ENCODE data around the gene SPEF1. TPM values are rescaled to one million over a fixed set of nuclear protein-coding genes. Genes with fewer than 3 reads are reported as not detected.

Gene SPEF1
- total RNA-seq, 3 donors from 2014 or later, result 0.19 TPM; not detected in 2

DNA sequence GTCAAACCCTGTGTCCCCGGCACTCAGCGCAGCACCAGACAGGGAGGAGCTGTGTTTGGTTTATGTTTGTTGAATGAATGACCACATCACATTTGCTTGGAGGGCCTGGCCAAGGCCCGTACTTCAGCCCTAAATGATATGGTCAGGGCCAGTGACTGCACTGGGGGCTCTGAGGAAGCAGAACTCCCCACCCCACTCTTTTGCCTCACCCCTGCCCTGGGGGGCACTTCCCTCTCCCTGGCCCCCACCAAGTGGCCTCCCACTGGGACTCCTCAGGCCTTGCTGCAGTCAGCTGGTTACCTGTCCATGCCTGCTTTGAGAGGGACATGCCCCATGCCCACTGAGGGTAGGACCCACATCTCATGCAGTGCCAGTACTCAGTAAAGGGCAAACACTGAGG, 16.6 kb downstream of the SPEF1 start:
- intact Hi-C loops (cut with DNase I, micrococcal nuclease), result no loop called here
- DNase-seq, result no peak
- no peak for ATAC-seq
- Histone ChIP-seq H3K4me3 (no peak overlapping the region), H3K9me3 (no peaks in the 10 kb centered on the region), H3K4me1 (ENCODE audit: low read depth) (peaks cover 14% of the 10 kb centered on the region), H3K36me3 (ENCODE audit: low read depth) (no peaks in the 10 kb centered on the region)
- TF ChIP-seq, protein P1, sequence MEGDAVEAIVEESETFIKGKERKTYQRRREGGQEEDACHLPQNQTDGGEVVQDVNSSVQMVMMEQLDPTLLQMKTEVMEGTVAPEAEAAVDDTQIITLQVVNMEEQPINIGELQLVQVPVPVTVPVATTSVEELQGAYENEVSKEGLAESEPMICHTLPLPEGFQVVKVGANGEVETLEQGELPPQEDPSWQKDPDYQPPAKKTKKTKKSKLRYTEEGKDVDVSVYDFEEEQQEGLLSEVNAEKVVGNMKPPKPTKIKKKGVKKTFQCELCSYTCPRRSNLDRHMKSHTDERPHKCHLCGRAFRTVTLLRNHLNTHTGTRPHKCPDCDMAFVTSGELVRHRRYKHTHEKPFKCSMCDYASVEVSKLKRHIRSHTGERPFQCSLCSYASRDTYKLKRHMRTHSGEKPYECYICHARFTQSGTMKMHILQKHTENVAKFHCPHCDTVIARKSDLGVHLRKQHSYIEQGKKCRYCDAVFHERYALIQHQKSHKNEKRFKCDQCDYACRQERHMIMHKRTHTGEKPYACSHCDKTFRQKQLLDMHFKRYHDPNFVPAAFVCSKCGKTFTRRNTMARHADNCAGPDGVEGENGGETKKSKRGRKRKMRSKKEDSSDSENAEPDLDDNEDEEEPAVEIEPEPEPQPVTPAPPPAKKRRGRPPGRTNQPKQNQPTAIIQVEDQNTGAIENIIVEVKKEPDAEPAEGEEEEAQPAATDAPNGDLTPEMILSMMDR (IDR thresholded peaks at IDR 0.05), result no peak

DNA sequence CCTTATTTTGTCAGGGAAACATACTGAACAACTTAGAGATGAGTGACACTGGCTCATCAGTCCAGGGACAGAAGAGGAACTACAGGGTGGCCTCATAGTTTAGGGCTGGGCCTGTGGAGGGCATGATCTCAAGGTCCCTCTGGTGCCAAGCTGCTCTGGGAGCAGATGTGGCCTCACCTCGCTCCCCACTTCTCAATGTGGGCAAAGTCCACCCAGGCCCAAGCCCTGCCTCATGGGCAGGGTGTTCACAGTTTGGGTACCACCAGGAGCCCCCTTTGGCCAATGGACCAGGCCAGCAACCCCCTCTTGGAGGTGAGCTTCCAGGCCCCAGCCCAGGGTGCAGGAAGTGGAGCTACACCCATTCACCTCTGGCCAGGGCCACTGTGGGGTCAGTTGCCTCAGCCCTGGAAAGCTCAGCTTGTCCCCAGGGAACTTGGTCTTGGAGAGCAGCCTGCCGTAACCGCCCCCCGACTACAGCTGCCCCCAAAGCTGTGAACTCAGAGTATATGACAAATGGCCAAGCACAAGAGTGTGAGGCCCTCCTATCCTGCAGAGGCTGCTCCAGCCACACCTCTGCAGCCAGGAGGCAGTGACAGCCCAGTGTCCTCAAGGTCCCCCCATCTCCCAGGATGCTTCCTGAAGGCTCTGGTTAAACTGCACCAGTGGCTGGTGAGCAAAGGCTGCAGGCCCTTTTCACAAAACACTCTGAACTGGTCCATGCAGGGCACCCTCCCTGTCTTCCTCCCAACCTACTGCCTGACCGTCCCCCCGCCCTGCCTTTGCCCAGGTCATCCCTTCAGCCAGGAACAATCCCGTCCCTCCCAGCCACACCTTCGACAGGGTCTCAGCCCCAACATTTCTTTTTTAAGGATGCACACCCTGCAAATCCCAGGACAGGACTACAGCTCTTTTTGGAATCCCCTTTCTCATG, 17.3 kb downstream of the SPEF1 start:
- Histone ChIP-seq H3K4me1 (ENCODE audit: low read depth) (peaks cover 14% of the 10 kb centered on the region), H3K36me3 (ENCODE audit: low read depth) (no peaks in the 10 kb centered on the region), H3K4me3 (no peak overlapping the region), H3K9me3 (no peaks in the 10 kb centered on the region)
- ATAC-seq (no peak), DNase-seq (no peak)
- TF ChIP-seq, protein P1 (IDR thresholded peaks at IDR 0.05), result no peak
- intact Hi-C loops (cut with DNase I, micrococcal nuclease), result no loop called here

DNA sequence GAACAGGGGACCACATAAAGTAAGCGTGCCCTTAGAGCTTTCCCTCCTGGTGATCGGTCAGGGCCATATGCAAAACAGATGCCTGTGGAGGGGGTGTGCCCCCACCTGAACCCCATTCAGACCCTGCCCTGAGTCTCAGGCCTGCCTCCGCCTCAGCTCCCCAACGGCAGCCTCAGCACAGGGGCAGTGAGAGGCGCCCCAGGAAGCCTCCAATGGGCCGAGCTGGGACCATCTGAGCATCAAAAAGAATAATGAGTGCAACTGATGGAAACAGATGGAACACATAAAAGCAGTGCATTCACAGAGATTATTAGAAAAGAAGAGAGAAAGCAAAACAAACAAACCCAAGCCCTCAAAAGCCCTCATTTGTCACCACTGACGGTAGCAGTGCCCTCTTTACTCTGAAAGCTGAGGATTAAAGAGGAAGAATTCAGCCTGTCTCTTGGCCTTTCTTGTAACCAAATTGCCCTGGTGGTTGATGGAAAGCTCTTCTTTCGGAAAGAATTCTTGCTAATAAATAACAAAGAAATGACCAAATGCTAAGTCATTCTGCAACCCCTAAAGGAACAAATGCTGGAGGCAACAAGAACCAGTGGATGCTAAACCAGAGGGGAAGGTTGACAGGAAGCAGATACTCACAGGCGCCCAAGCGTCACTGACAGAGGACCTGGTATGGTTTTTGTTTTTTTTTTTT, 20.4 kb downstream of the SPEF1 start:
- intact Hi-C loops (cut with DNase I, micrococcal nuclease), result no loop called here
- TF ChIP-seq, protein P1 (IDR thresholded peaks at IDR 0.05), result no peak
- Histone ChIP-seq H3K4me3 (no peak overlapping the region), H3K4me1 (ENCODE audit: low read depth) (no peaks in the 10 kb centered on the region), H3K36me3 (ENCODE audit: low read depth) (no peaks in the 10 kb centered on the region), H3K9me3 (no peaks in the 10 kb centered on the region)
- DNase-seq (no peak), ATAC-seq (no peak)

DNA sequence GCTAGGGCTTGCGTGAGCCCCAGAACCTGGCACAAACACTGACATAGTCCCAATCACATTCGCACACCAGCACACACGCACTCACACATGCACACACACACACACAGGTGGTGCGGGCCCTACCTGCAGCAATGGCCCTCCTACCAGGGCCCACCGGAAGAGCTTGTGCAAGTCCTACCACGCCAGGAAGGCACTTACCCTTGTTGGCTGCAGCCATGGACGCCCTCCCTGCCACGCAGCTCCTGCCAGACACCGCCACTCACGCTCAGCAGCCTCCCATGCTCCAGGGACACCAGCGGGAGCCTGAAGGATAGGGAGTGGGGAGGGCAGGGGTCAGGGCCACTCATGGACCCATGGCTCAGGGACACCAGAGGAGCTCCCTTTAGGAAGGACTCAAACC, 21.4 kb downstream of the SPEF1 start:
- no peak overlapping the region for H3K4me3 ChIP-seq
- TF ChIP-seq, protein P1 (IDR thresholded peaks at IDR 0.05), result no peak
- no peaks in the 10 kb centered on the region for H3K9me3 ChIP-seq
- intact Hi-C loops (cut with DNase I, micrococcal nuclease), result no loop called here
- H3K4me1 ChIP-seq (ENCODE audit: low read depth), result no peaks in the 10 kb centered on the region
- no peak for DNase-seq
- H3K36me3 ChIP-seq (ENCODE audit: low read depth), result no peaks in the 10 kb centered on the region
- ATAC-seq, result no peak

DNA sequence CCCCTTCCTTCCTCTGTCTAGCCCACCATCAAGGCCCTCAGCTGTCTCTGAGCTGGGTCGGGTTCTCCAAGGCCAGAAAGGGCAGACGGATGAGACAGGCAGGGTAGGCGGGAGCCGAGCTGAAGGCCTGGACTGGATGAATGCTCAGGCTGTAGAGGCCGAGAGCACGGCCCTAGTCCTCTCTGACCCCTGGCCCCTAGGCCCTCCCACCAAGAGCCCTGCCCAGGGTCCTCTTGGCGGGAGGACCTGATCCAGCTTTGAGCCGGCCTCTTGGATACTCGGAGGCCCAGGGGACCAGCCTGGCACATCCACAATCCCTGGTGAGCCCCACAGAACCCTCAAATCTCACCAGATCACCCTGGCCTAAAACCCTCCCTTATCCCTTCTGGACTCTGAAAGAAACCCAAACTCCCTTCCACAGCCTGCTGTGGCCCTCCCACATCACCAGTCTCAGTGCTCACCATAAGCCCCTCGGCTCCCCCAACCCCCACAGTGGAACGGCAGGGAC, 21.9 kb downstream of the SPEF1 start:
- DNase-seq (no peak), ATAC-seq (no peak)
- no peaks in the 10 kb centered on the region for H3K4me1 ChIP-seq (ENCODE audit: low read depth)
- no peak overlapping the region for H3K4me3 ChIP-seq
- no peaks in the 10 kb centered on the region for H3K36me3 ChIP-seq (ENCODE audit: low read depth)
- TF ChIP-seq, protein P1 (IDR thresholded peaks at IDR 0.05), result no peak
- no peaks in the 10 kb centered on the region for H3K9me3 ChIP-seq
- intact Hi-C loops (cut with DNase I, micrococcal nuclease), result no loop called here
